BJ (cell line): ENCODE data around the gene EPC1. TPM values are rescaled to one million over a fixed set of nuclear protein-coding genes. Genes with fewer than 3 reads are reported as not detected.

Source experiments
- CTCF ChIA-PET: fragments of 350-600 bp; formaldehyde crosslinking; extraction: SDS; loops from one replicate; lab custom pipeline; 2021; ENCODE audit warnings: antibody characterized with exemption, inconsistent platforms; lab: Yijun Ruan, JAX
- POLR2A ChIA-PET: fragments of 300-600 bp; sonication (Branson Sonifier 250); formaldehyde crosslinking; extraction: SDS; loops from one replicate; lab custom pipeline; 2021; ENCODE audit warnings: antibody characterized with exemption; lab: Charles Lee
- DNase-seq: peaks from one replicate; pipeline ENCODE4 v3.0.0-alpha.2; 2011; ENCODE audit warnings: low read depth
- H3K27me3 ChIP-seq: 2 replicates; pipeline ENCODE4 v1.6.0; 2011; ENCODE audit warnings: low read length; ENCODE audit not compliant: control insufficient read depth, insufficient read depth
- H3K36me3 ChIP-seq: 2 replicates; pipeline ENCODE4 v1.5.1; 2011; ENCODE audit warnings: low read length; ENCODE audit not compliant: control insufficient read depth, insufficient read depth
- H3K4me3 ChIP-seq: 2 replicates; pipeline ENCODE4 v1.5.1; 2011; ENCODE audit warnings: low read depth, mild to moderate bottlenecking, control low read depth, low read length
- polyA plus RNA-seq: library from polyadenylated mRNA; depleted of rRNA; stranded (reverse); fragments of >200 nt; gene quantifications from 2 replicates; pipeline ENCODE4 v1.2.3, GENCODE V29; 2011
- TF ChIP-seq, protein P1 (sequence below): IDR thresholded peaks from 2 replicates; pipeline ENCODE4 v1.5.1; 2011; ENCODE audit warnings: low read depth, mild to moderate bottlenecking, control low read depth, inconsistent platforms, low read length, moderate library complexity; ENCODE audit not compliant: insufficient read depth

Gene EPC1
- polyA plus RNA-seq, 1 experiment: 21.6 TPM

DNA sequence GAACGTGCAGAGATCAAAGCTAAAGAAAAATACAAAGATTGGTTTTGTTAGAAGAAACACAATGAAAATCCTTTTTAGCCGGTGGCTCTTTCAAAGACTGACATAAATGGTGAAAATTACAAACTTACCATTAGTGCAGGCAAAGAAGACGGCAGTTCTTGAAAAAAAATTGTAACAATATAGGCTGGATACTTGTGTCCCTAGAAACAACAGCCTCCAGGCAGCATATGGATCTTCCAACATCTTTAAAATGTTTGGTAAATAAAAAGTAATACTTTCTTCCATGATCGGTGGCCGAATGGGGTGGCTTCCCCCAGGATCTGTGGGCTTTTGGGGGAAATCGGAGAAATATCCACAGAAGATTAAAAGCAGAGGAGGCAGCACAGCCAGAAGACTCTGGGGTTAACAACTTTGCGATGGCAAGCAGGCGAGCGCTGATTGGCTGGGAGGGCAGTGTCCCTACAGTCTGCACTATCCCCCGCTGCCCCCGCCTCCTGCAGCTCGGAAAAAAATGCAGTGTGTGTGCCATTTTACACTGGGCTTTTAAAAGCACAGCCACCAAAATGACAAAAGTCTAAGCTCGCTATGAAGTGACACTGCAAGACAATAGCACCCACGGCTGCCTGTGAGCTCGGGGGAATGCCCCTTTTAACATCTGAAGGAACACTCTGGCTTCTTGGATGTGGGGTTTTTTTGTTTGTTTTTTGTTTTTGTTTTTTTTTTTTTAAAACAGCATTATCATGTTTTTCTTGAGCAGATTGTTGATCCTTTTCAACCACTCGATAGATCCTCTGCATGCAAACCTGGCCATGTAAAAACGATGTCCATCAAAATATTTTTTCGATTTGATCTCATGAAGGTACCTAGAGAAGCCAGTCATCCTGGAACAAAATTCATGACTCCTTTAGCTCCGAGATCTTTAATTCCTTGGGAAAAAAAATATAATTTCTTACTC is 31.7 kb upstream of the EPC1 start:
- Histone ChIP-seq H3K36me3 (no peaks in the 10 kb centered on the region), H3K27me3 (no peaks in the 10 kb centered on the region), H3K4me3 (peak overlapping the region; percentile 84)
- ChIA-PET CTCF (interaction anchor here (1.2 to 2.0 kb wide), 3 partner anchors 11 to 25 kb away, joined by 3 to 10 read pairs (median 3); no protein-coding TSS in a partner anchor), POLR2A (interaction anchor here (0.8 kb wide), 1 partner anchor 126 kb away, joined by 12 read pairs; no protein-coding TSS in a partner anchor)
- TF ChIP-seq, protein P1, sequence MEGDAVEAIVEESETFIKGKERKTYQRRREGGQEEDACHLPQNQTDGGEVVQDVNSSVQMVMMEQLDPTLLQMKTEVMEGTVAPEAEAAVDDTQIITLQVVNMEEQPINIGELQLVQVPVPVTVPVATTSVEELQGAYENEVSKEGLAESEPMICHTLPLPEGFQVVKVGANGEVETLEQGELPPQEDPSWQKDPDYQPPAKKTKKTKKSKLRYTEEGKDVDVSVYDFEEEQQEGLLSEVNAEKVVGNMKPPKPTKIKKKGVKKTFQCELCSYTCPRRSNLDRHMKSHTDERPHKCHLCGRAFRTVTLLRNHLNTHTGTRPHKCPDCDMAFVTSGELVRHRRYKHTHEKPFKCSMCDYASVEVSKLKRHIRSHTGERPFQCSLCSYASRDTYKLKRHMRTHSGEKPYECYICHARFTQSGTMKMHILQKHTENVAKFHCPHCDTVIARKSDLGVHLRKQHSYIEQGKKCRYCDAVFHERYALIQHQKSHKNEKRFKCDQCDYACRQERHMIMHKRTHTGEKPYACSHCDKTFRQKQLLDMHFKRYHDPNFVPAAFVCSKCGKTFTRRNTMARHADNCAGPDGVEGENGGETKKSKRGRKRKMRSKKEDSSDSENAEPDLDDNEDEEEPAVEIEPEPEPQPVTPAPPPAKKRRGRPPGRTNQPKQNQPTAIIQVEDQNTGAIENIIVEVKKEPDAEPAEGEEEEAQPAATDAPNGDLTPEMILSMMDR: no peak
- DNase-seq: peak; percentile 48

DNA sequence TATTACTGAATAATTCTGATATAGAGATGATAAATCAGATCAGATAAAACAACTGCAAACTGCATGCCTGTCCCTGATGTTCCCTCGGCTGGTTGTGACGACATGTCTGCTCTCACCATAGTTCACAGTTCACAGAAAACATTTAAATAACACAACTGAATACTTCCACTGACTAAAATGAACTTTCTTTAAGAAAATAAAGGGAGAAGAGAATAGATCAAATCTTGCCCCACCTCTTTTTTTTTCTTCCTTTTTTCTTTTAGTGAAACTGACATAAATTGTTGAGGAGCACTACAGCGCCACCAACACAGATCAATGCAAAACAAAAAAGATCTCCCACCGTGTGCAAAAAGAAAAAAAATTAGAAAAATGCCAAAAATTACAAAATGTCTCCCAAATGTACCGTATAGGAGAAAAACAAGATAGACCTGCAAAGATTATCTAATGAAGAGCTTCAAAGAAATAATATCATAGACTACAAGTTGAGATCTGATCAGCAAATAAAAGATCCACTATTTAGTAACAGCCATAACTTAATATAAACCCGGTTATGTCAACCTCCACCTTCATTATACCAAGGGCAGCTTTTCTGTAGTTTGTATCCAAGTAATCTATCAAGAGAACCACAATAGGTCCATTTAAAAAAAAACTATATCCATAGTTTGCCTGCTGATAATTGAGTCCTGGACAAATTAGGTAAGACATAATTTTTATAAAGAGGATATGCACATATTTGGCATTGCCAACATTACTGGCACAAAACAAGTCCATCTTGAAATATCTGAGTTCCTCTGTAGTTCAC is 30.7 kb upstream of the EPC1 start:
- Histone ChIP-seq H3K27me3 (no peaks in the 10 kb centered on the region), H3K4me3 (peak overlapping the region; percentile 84), H3K36me3 (no peaks in the 10 kb centered on the region)
- ChIA-PET POLR2A (no interaction called here), CTCF (interaction anchor here (1.2 to 2.0 kb wide), 3 partner anchors 10 to 26 kb away, joined by 3 to 10 read pairs (median 3); no protein-coding TSS in a partner anchor)
- TF ChIP-seq, protein P1: peak; percentile 49
- DNase-seq: no peak

DNA sequence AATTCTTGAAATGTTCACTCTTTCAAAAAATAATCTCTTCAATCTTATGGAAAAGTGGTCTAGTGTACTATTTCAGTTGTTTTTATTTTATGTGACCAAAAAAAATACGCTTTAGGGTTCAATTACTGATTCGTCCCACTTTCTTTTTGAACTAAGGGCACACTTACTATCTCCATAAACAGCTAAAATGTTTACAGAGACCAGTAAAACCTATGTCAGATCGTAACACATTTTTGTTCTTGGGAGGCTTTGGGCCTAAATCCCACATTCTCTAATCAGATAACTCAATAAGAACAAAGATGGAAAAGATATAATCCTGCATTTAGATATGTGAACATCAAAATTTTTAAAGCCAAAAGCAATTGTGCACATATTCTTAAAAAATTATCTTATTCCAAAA is 29.8 kb upstream of the EPC1 start:
- Histone ChIP-seq H3K36me3 (no peaks in the 10 kb centered on the region), H3K4me3 (peak overlapping the region; percentile 84), H3K27me3 (no peaks in the 10 kb centered on the region)
- ChIA-PET CTCF (interaction anchor here (1.5 kb wide), 1 partner anchor 120 kb away, joined by 3 read pairs; no protein-coding TSS in a partner anchor), POLR2A (no interaction called here)
- TF ChIP-seq, protein P1: no peak
- no peak for DNase-seq

DNA sequence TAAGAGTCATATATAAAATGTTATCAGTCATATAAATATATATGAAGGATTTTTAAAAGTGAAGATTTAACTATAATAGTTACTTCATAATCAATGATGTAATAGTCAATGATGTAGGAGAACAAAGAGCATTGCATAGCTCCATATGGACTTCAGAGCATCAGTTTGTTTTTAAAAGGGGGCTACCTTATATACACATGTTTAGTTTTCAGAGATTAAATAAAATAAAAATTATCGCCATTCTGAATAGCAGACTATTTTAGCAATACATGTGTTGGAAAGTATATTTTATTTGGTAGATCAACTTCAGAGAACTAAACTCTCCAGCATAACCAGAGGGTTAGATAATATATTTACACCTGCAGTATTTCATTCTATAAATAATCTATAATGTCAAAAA is 29.1 kb upstream of the EPC1 start:
- no peaks in the 10 kb centered on the region for H3K36me3 ChIP-seq
- POLR2A ChIA-PET: no interaction called here
- no peak overlapping the region for H3K4me3 ChIP-seq
- no peak for DNase-seq
- TF ChIP-seq, protein P1: no peak
- CTCF ChIA-PET: interaction anchor here (0.6 to 1.5 kb wide), 3 partner anchors 9 to 119 kb away, joined by 3 read pairs; no protein-coding TSS in a partner anchor
- no peaks in the 10 kb centered on the region for H3K27me3 ChIP-seq
